ENCODE data around the gene ANTXR1. TPM values are rescaled to one million over a fixed set of nuclear protein-coding genes. Genes with fewer than 3 reads are reported as not detected.

Gene ANTXR1
- total RNA-seq, 2 donors from 2014 or later: 48.3 to 54.5 TPM

GRCh38 chr2:69114534-69114933 is 101.6 kb downstream of the ANTXR1 start:
- Mint-ChIP-seq H3K27me3 (ENCODE audit: insufficient read depth) (no peaks in the 10 kb centered on the region), H3K36me3 (ENCODE audit: low read depth) (peaks cover 8% of the 10 kb centered on the region), H3K27ac (no peak overlapping the region), H3K9me3 (no peaks in the 10 kb centered on the region), H3K4me3 (no peak overlapping the region), H3K4me1 (no peaks in the 10 kb centered on the region)
- H3K27me3 ChIP-seq (ENCODE audit: control insufficient read depth, insufficient read depth, low read length, poor library complexity, severe bottlenecking): no peaks in the 10 kb centered on the region
- H3K9ac ChIP-seq (ENCODE audit: extremely low read depth, low read length, poor library complexity, severe bottlenecking): no peak overlapping the region
- TF ChIP-seq, protein P1, sequence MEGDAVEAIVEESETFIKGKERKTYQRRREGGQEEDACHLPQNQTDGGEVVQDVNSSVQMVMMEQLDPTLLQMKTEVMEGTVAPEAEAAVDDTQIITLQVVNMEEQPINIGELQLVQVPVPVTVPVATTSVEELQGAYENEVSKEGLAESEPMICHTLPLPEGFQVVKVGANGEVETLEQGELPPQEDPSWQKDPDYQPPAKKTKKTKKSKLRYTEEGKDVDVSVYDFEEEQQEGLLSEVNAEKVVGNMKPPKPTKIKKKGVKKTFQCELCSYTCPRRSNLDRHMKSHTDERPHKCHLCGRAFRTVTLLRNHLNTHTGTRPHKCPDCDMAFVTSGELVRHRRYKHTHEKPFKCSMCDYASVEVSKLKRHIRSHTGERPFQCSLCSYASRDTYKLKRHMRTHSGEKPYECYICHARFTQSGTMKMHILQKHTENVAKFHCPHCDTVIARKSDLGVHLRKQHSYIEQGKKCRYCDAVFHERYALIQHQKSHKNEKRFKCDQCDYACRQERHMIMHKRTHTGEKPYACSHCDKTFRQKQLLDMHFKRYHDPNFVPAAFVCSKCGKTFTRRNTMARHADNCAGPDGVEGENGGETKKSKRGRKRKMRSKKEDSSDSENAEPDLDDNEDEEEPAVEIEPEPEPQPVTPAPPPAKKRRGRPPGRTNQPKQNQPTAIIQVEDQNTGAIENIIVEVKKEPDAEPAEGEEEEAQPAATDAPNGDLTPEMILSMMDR (conservative IDR thresholded peaks at IDR 0.05): no peak
- H3K36me3 ChIP-seq (ENCODE audit: control insufficient read depth, insufficient read depth, low read length): no peaks in the 10 kb centered on the region
- no peaks in the 10 kb centered on the region for H3K4me1 ChIP-seq (ENCODE audit: control insufficient read depth, insufficient read depth, low read length)
- no peak overlapping the region for H3K27ac ChIP-seq (ENCODE audit: low read depth, low read length)
- no peak for DNase-seq
- H3K9me3 ChIP-seq (ENCODE audit: control insufficient read depth, low read length): no peaks in the 10 kb centered on the region
- 60 to 68% methylated on average over 1 of the region's 1 CpG for WGBS, 2 experiments (ENCODE audit: insufficient coverage in 1 of 2, insufficient read length in 1 of 2)
- no peak overlapping the region for H3K4me3 ChIP-seq (ENCODE audit: low read length)

DNA sequence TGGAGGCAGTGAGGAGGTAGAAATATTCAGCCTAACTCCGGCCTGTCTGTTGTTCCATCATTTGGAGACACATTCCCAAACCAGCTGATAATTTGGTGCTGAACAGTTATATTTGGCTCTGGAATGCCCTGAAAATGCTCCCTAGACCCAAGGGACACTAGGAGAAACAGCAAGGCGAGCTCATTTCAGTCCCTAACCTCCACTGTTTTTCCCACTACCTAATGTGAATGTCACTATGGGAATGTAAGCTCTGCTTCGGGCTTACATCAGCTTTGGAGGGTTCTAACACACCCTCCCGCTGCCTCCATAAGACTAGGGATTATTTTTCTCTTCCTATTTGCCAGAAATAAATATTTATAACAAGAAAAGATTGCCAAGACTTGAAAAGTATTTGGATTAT is 103.5 kb downstream of the ANTXR1 start:
- H3K9me3 Mint-ChIP-seq: no peaks in the 10 kb centered on the region
- Histone ChIP-seq H3K27me3 (ENCODE audit: control insufficient read depth, insufficient read depth, low read length, poor library complexity, severe bottlenecking) (no peaks in the 10 kb centered on the region), H3K36me3 (ENCODE audit: control insufficient read depth, insufficient read depth, low read length) (no peaks in the 10 kb centered on the region), H3K9ac (ENCODE audit: extremely low read depth, low read length, poor library complexity, severe bottlenecking) (no peak overlapping the region), H3K27ac (ENCODE audit: low read depth, low read length) (no peak overlapping the region), H3K4me1 (ENCODE audit: control insufficient read depth, insufficient read depth, low read length) (no peaks in the 10 kb centered on the region), H3K4me3 (ENCODE audit: low read length) (no peak overlapping the region), H3K9me3 (ENCODE audit: control insufficient read depth, low read length) (no peaks in the 10 kb centered on the region)
- H3K4me1 Mint-ChIP-seq: no peaks in the 10 kb centered on the region
- DNase-seq: no peak
- H3K27ac Mint-ChIP-seq: no peak overlapping the region
- H3K27me3 Mint-ChIP-seq (ENCODE audit: insufficient read depth): no peaks in the 10 kb centered on the region
- 96 to 100% methylated on average over 1 to 4 of the region's 4 CpGs for WGBS, 2 experiments (ENCODE audit: insufficient coverage in 1 of 2, insufficient read length in 1 of 2)
- H3K4me3 Mint-ChIP-seq: no peak overlapping the region
- peaks cover 3% of the 10 kb centered on the region for H3K36me3 Mint-ChIP-seq (ENCODE audit: low read depth)
- TF ChIP-seq, protein P1 (conservative IDR thresholded peaks at IDR 0.05): no peak

DNA sequence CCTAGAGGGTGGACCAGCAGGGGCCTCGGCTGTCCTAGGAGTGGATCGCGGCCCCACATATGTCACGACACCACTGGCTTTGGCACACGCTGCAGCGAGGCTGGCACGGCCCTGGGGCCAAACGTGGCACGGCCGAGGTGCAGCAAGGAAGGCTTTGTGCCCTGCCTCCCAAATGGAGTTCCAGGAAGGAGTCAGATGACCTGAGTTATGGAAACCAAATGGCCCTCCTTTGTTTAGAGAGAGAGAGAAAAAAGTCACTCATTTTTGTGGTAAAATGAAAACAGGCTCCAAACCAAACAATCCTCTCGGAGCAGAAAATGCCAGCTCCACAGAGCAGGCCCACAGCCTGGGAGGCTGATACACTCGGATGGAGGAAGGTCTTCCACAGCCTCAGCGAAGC is 105.6 kb downstream of the ANTXR1 start:
- no peaks in the 10 kb centered on the region for H3K9me3 Mint-ChIP-seq
- DNase-seq: peak; percentile 30
- H3K27ac ChIP-seq (ENCODE audit: low read depth, low read length): no peak overlapping the region
- H3K4me1 ChIP-seq (ENCODE audit: control insufficient read depth, insufficient read depth, low read length): no peaks in the 10 kb centered on the region
- no peak overlapping the region for H3K4me3 ChIP-seq (ENCODE audit: low read length)
- H3K27ac Mint-ChIP-seq: no peak overlapping the region
- H3K9me3 ChIP-seq (ENCODE audit: control insufficient read depth, low read length): no peaks in the 10 kb centered on the region
- TF ChIP-seq, protein P1 (conservative IDR thresholded peaks at IDR 0.05): no peak
- WGBS, 2 experiments (ENCODE audit: insufficient coverage in 1 of 2, insufficient read length in 1 of 2): 94 to 96% methylated on average over 10 to 13 of the region's 13 CpGs
- H3K4me1 Mint-ChIP-seq: no peaks in the 10 kb centered on the region
- no peaks in the 10 kb centered on the region for H3K27me3 Mint-ChIP-seq (ENCODE audit: insufficient read depth)
- no peak overlapping the region for H3K9ac ChIP-seq (ENCODE audit: extremely low read depth, low read length, poor library complexity, severe bottlenecking)
- H3K27me3 ChIP-seq (ENCODE audit: control insufficient read depth, insufficient read depth, low read length, poor library complexity, severe bottlenecking): no peaks in the 10 kb centered on the region
- no peak overlapping the region for H3K4me3 Mint-ChIP-seq
- no peaks in the 10 kb centered on the region for H3K36me3 ChIP-seq (ENCODE audit: control insufficient read depth, insufficient read depth, low read length)
- H3K36me3 Mint-ChIP-seq (ENCODE audit: low read depth): peaks cover 10% of the 10 kb centered on the region
